Activated CD8-positive, alpha-beta memory T cell treated with anti-CD3 and anti-CD28 coated beads for 36 hours (primary cell): ENCODE results near the gene NPEPL1. TPM values are rescaled to one million over a fixed set of nuclear protein-coding genes. Genes with fewer than 3 reads are reported as not detected.

Experiments
- CTCF ChIA-PET: fragments of 350-600 bp; sonication (Branson Sonifier 250); formaldehyde crosslinking; loops from one replicate; lab custom pipeline; 2021; ENCODE audit warnings: antibody characterized with exemption; lab: Charles Lee
- POLR2A ChIA-PET: fragments of 350-600 bp; sonication (Branson Sonifier 250); formaldehyde crosslinking; loops from one replicate; lab custom pipeline; 2021; ENCODE audit warnings: antibody characterized with exemption; lab: Charles Lee
- total RNA-seq, 2 experiments: library from RNA; stranded (reverse); gene quantifications; one replicate each; pipeline ENCODE4 v1.2.3, GENCODE V29; 2021

Gene NPEPL1
- total RNA-seq, 2 experiments from 2014 or later = 12.4 to 12.6 TPM

GRCh38 chr20:58655328-58656107 is 37.1 kb upstream of the NPEPL1 start:
- ChIA-PET CTCF (interaction anchor here (0.6 kb wide), 1 partner anchor 23 kb away, joined by 3 read pairs; no protein-coding TSS in a partner anchor), POLR2A (no interaction called here)

DNA sequence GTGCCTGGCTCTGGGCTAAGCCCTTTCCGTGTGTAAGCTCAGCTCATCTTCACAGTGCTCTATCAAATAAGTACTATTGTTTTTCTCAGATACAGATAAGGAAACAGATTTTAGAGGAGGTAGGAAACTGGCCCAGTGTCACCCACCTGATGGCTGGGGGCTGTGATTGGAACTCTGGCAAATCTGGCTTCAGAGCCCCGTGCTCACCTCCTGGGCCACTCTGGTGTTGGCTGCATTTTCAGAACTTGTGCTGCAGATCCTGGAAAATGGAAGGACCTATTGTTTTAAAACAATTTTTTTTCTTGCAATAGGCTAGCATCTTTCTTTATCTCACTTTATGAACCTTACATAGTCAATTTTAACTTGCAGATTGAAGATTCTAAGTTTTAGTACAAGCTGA is 35.8 kb upstream of the NPEPL1 start:
- POLR2A ChIA-PET = no interaction called here

DNA sequence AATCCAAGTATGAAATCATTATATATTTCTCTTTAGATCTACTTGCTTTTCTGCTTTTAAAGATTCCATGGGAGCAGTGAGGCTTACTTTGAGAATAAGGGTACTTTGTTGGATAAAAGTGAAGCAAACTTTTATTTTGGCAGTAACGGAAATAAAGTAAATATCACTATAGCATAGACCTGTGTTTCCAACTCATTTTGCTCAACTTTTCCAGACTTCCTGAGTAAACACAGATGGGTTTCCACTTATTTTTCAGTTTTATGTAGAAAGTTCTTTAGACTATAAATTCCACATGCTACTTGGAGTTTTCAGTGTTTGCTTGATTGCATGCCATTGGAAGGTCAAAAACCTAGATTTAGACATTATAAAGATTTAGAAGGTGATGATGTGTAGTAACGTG is 35.3 kb upstream of the NPEPL1 start:
- ChIA-PET CTCF (no interaction called here), POLR2A (no interaction called here)

More for the DNA sequence above, 35.8 kb upstream of the NPEPL1 start:
- CTCF ChIA-PET = no interaction called here

- ChIA-PET POLR2A (no interaction called here), CTCF (no interaction called here)
Observed at GRCh38 chr20:58657986-58658385, 34.6 kb upstream of the NPEPL1 start.

DNA sequence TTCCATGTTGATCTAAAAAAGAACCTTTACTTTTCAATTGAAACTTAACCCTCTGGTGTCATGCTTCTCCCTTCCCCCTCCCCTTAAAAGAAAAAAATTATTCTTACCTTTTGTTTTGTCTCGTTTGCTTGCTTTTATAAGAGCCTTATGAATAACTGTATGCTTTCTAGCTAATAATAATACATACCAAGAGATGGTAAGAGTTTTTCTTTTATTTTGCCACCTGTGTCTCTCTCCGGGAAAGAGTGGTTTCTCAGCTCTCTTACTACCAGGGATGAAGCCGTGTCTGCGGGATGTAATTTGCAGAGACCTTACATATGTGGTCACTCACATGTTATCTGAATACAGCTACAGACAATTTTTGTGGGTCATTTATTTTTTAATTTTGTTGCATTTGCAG is 33.8 kb upstream of the NPEPL1 start:
- POLR2A ChIA-PET = interaction anchor here (2.9 kb wide), 1 partner anchor 7 kb away, joined by 15 read pairs; the partner anchor contains the start of gene STX16

GRCh38 chr20:58659841-58660240 is 32.8 kb upstream of the NPEPL1 start:
- POLR2A ChIA-PET = interaction anchor here (2.9 kb wide), 1 partner anchor 8 kb away, joined by 15 read pairs; the partner anchor contains the start of gene STX16
- CTCF ChIA-PET = interaction anchor here (1.9 kb wide), 1 partner anchor 9 kb away, joined by 7 read pairs; the partner anchor contains the start of gene STX16

More for the DNA sequence above, 33.8 kb upstream of the NPEPL1 start:
- CTCF ChIA-PET = interaction anchor here (0.6 kb wide), 1 partner anchor 8 kb away, joined by 4 read pairs; no protein-coding TSS in a partner anchor

- CTCF ChIA-PET = interaction anchor here (1.9 kb wide), 1 partner anchor 10 kb away, joined by 7 read pairs; the partner anchor contains the start of gene STX16
- POLR2A ChIA-PET = interaction anchor here (0.7 to 2.9 kb wide), 2 partner anchors 9 to 175 kb away, joined by 3 to 15 read pairs; partner anchors contain the start of gene STX16
Observed at GRCh38 chr20:58660855-58661597, 31.6 kb upstream of the NPEPL1 start.

DNA sequence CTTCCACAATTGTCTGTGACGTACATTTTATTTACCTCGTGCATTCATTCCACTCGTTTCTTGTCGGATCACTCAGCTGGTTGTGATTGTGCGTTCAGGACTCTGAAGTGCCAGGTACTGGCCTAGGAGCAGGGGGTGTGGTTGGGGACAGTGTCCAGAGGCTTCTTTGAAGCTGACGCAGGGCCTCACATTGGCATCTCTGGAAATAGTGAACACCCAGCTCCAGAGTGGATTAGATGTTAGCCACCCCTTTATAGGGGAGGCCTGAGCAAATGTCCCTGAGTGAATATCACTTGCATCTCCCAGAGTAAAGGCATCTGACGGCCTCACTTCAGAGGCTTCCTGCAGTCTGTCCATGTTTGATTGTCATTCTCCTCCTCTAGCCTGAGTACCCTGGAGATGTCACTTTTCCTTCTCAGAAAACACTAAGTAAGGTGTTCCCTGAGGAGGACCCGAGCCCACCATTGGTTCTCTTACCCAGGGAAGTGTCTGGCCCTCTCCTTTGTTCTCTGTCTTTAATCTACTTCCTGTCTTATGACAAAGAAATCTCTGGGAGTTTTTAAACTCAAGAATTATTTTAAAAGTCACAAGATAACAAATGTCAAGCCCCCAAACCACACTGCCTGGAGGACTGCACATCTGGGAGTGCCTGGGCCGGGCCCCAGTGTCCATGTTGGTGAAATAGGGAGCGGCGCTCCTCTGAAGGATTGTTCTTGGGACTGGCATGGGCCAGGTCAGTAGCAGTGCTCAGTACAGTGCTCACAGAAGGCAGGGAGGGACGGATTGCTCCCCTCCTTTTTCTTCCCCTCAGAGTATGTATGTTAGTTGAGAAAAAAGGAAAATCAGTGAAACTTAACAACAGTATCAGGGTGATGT is 30.8 kb upstream of the NPEPL1 start:
- CTCF ChIA-PET = interaction anchor here (1.9 kb wide), 1 partner anchor 11 kb away, joined by 7 read pairs; the partner anchor contains the start of gene STX16
- POLR2A ChIA-PET = interaction anchor here (2.9 kb wide), 1 partner anchor 10 kb away, joined by 15 read pairs; the partner anchor contains the start of gene STX16

DNA sequence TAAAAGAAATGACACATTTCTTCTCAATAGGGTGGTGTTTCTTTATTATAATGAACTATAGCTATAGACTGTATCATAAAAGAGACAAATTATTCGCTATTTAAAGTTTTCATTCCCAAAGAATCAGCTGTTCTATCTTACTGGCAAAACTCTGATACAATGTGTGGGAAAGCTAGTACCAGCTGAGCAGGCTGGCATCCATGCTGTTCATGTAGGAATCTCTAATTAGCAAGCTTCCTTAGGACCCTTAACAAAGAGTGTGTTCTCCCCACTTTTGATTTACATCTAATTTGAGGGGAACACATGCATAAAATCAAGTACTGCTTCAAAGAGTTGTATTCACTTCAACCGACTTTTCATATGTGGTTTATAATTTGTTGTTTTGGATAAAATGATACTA is 28.3 kb upstream of the NPEPL1 start:
- CTCF ChIA-PET = no interaction called here

GRCh38 chr20:58664883-58665282 is 27.7 kb upstream of the NPEPL1 start:
- CTCF ChIA-PET = no interaction called here
- POLR2A ChIA-PET = no interaction called here

More for the DNA sequence above, 28.3 kb upstream of the NPEPL1 start:
- POLR2A ChIA-PET = no interaction called here

DNA sequence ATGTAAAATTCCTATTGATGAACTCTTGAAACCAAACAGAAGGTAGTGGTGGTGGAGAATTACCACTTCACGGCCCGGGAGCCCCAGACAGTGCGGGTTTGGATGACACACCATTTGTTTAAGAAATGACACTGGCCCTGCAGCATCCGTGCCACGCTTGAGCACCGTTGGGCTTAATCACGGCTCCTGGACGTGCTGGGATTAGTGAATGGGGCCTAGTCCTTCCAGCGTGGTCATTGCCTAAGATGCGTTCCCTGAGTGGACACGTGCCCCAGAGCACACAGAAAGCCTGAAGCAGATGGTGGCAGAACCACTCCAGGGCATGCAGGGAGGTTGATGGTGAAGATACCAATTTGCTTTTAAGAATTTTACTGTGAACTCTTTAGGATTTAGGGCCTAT is 27.0 kb upstream of the NPEPL1 start:
- POLR2A ChIA-PET = interaction anchor here (0.7 kb wide), 1 partner anchor 462 kb away, joined by 4 read pairs; no protein-coding TSS in a partner anchor
- CTCF ChIA-PET = interaction anchor here (0.6 kb wide), 1 partner anchor 157 kb away, joined by 4 read pairs; no protein-coding TSS in a partner anchor

DNA sequence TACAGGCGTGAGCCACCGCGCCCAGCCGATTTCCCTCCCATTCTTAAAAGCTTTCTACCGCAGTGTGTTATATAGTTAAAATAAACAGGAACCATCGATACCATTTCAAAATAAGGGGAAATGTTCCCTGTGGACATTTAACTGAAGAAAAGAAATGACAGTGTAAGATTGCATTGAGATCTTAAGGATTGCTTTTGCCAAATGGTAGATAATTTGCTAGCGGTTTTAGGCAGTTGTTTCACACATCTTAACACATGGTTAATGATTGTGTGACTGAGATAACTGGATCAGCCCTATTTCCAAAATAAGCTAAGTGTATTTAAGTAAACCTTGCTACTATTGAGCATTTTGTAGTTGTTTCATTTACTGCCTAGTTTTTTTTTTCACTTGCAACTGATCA is 25.9 kb upstream of the NPEPL1 start:
- ChIA-PET POLR2A (no interaction called here), CTCF (interaction anchor here (0.6 kb wide), 1 partner anchor 194 kb away, joined by 3 read pairs; no protein-coding TSS in a partner anchor)

- CTCF ChIA-PET = no interaction called here
- POLR2A ChIA-PET = no interaction called here
Observed at GRCh38 chr20:58667975-58668374, 24.6 kb upstream of the NPEPL1 start.

GRCh38 chr20:58668901-58669286 is 23.7 kb upstream of the NPEPL1 start:
- CTCF ChIA-PET = no interaction called here
- POLR2A ChIA-PET = no interaction called here

- POLR2A ChIA-PET = no interaction called here
- CTCF ChIA-PET = interaction anchor here (1.2 kb wide), 1 partner anchor 18 kb away, joined by 4 read pairs; the partner anchor contains the start of gene STX16
Observed at GRCh38 chr20:58669287-58670006, 23.2 kb upstream of the NPEPL1 start.

DNA sequence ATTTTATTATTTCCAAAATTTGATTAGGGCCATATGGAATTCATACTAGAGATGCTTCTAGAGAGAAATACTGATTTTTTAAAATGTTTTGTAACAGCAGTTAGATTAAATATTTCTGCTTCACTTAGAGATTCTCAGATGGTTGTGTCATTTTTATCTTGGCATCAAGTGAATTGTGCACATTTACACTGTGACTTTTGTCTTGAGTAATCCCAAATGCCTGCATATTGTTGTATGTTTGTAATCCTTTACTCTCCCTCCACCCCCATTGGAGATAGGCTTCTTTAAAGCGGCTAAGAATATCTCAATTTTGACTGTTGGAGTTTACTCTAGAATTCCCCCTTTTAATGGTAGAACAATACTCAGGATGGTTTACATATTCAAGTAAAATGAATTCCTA is 22.5 kb upstream of the NPEPL1 start:
- CTCF ChIA-PET = interaction anchor here (1.2 kb wide), 1 partner anchor 19 kb away, joined by 4 read pairs; the partner anchor contains the start of gene STX16
- POLR2A ChIA-PET = no interaction called here

- POLR2A ChIA-PET = no interaction called here
- CTCF ChIA-PET = no interaction called here
Observed at GRCh38 chr20:58670659-58671058, 21.9 kb upstream of the NPEPL1 start.

GRCh38 chr20:58673119-58673518 is 19.5 kb upstream of the NPEPL1 start:
- ChIA-PET CTCF (interaction anchor here (0.6 kb wide), 1 partner anchor 23 kb away, joined by 3 read pairs; no protein-coding TSS in a partner anchor), POLR2A (interaction anchor here (0.6 kb wide), 1 partner anchor 10 kb away, joined by 3 read pairs; no protein-coding TSS in a partner anchor)
